SK-N-SH (cell line): ENCODE measurements around the gene SLC35A5. TPM values are rescaled to one million over a fixed set of nuclear protein-coding genes. Genes with fewer than 3 reads are reported as not detected.
A peak's percentile ranks its signal among the peaks of the same experiment; 100 is the strongest.

ENCODE experiments used
- CTCF ChIA-PET: fragments of 300-600, 350-600 bp; formaldehyde crosslinking; extraction: SDS; loops from one replicate; lab custom pipeline; 2021; lab: Yijun Ruan, JAX
- POLR2A ChIA-PET: fragments of 350-600 bp; sonication (Branson Sonifier 250); formaldehyde crosslinking; extraction: SDS; loops from one replicate; lab custom pipeline; 2020; ENCODE audit warnings: antibody characterized with exemption, inconsistent platforms; lab: Yijun Ruan, JAX
- DNase-seq: peaks from one replicate; pipeline ENCODE4 v3.0.0; 2012
- H2AFZ ChIP-seq: fragments of 200-600 bp; sonication (generic); 2 replicates; pipeline ENCODE4 v1.8.1; 2016; ENCODE audit warnings: antibody characterized with exemption, mild to moderate bottlenecking, low read depth
- H3F3A ChIP-seq: fragments of 200-600 bp; sonication (generic); replicated peaks from 2 replicates; pipeline ENCODE3; 2016; ENCODE audit warnings: antibody characterized with exemption, mild to moderate bottlenecking; ENCODE audit not compliant: insufficient read depth
- H3K27ac ChIP-seq, 2 experiments: fragments of 200-500 bp in 1 of 2; fragments of 200-600 bp in 1 of 2; sonication (Bioruptor generic) in 1 of 2; sonication (generic), shearing (Covaris generic) in 1 of 2; 2 replicates each; pipeline versions ENCODE4 v1.5.1 to v1.6.1; 2014 to 2016; ENCODE audit warnings: low read depth in 2 of 2, inconsistent platforms in 1 of 2, low read length in 1 of 2, mild to moderate bottlenecking in 1 of 2, mixed read lengths in 1 of 2
- H3K27me3 ChIP-seq: fragments of 200-600 bp; sonication (generic), shearing (Covaris generic); 2 replicates; pipeline ENCODE4 v1.6.1; 2016; ENCODE audit warnings: mixed run types; ENCODE audit not compliant: insufficient read depth
- H3K36me3 ChIP-seq, 2 experiments: fragments of 200-500 bp in 1 of 2; fragments of 200-600 bp in 1 of 2; sonication (Bioruptor generic) in 1 of 2; sonication (generic) in 1 of 2; replicated peaks in 1 of 2; 2 replicates each; pipeline versions ENCODE3 to v1.5.1; 2014 to 2016; ENCODE audit warnings: low read length in 1 of 2, mild to moderate bottlenecking in 1 of 2; ENCODE audit not compliant: insufficient read depth in 2 of 2, control insufficient read depth in 1 of 2
- H3K4me1 ChIP-seq, 2 experiments: fragments of 200-500 bp in 1 of 2; fragments of 200-600 bp in 1 of 2; sonication (Bioruptor generic) in 1 of 2; sonication (generic), shearing (Covaris generic) in 1 of 2; 2 replicates each; pipeline versions ENCODE4 v1.5.1 to v1.6.1; 2014 to 2016; ENCODE audit warnings: low read depth in 1 of 2, low read length in 1 of 2, mixed run types in 1 of 2; ENCODE audit not compliant: insufficient read depth in 2 of 2, control insufficient read depth in 1 of 2
- H3K4me2 ChIP-seq: fragments of 200-600 bp; sonication (generic), shearing (Covaris generic); 2 replicates; pipeline ENCODE4 v1.6.1; 2017; ENCODE audit warnings: mixed run types
- H3K4me3 ChIP-seq, 2 experiments: fragments of 200-500 bp in 1 of 2; fragments of 200-600 bp in 1 of 2; sonication (Bioruptor generic) in 1 of 2; sonication (generic), shearing (Covaris generic) in 1 of 2; 2 replicates each; pipeline versions ENCODE4 v1.5.1 to v1.8.1; 2014 to 2016; ENCODE audit warnings: low read depth in 2 of 2, inconsistent platforms in 1 of 2, low read length in 1 of 2, mild to moderate bottlenecking in 1 of 2, mixed read lengths in 1 of 2, moderate library complexity in 1 of 2
- H3K79me2 ChIP-seq: fragments of 200-600 bp; sonication (generic); 2 replicates; pipeline ENCODE4 v1.8.1; 2017; ENCODE audit warnings: mild to moderate bottlenecking; ENCODE audit not compliant: insufficient read depth
- H3K9ac ChIP-seq: fragments of 200-600 bp; sonication (generic); 2 replicates; pipeline ENCODE4 v1.6.1; 2017; ENCODE audit warnings: mixed run types
- H3K9me2 ChIP-seq: fragments of 200-600 bp; sonication (generic); 2 replicates; pipeline ENCODE4 v1.6.1; 2017; ENCODE audit warnings: mixed run types
- H3K9me3 ChIP-seq: fragments of 200-600 bp; sonication (generic); 2 replicates; pipeline ENCODE4 v1.6.1; 2017; ENCODE audit warnings: mixed run types, mild to moderate bottlenecking, moderate library complexity
- H4K20me1 ChIP-seq: fragments of 200-600 bp; sonication (generic); 2 replicates; pipeline ENCODE4 v1.6.1; 2017; ENCODE audit warnings: mild to moderate bottlenecking, mixed run types; ENCODE audit not compliant: insufficient read depth
- ELF1 ChIP-seq: IDR thresholded peaks from 2 replicates; pipeline ENCODE4 v1.4.0; 2012
- FOXJ3 ChIP-seq: sonication (generic); formaldehyde crosslinking; IDR thresholded peaks from 2 replicates; pipeline ENCODE4 v1.5.1; 2020; ENCODE audit warnings: mild to moderate bottlenecking, missing genetic modification reagents
- IRF3 ChIP-seq: fragments of 150-350 bp; IDR thresholded peaks from 2 replicates; pipeline ENCODE4 v1.6.1; 2016; ENCODE audit warnings: mild to moderate bottlenecking, low read depth, low read length
- MEF2A ChIP-seq: IDR thresholded peaks from 2 replicates; pipeline ENCODE4 v1.4.0; 2012; ENCODE audit warnings: low read depth, borderline replicate concordance
- NFIC ChIP-seq: IDR thresholded peaks from 2 replicates; pipeline ENCODE4 v1.4.0; 2012; ENCODE audit warnings: borderline replicate concordance
- POLR2AphosphoS5 ChIP-seq: IDR thresholded peaks from 2 replicates; pipeline ENCODE4 v1.6.1; 2012; ENCODE audit warnings: low read depth, low read length
- RAD21 ChIP-seq: IDR thresholded peaks from 2 replicates; pipeline ENCODE4 v1.6.1; 2012; ENCODE audit warnings: mild to moderate bottlenecking, low read length
- RFX5 ChIP-seq: IDR thresholded peaks from 2 replicates; pipeline ENCODE4 v1.6.1; 2012; ENCODE audit warnings: mild to moderate bottlenecking, improper control_type of control experiment, low read length
- RXRA ChIP-seq: IDR thresholded peaks from 2 replicates; pipeline ENCODE4 v1.4.0; 2012; ENCODE audit warnings: low read depth, mild to moderate bottlenecking, borderline replicate concordance
- SMC3 ChIP-seq: IDR thresholded peaks from 2 replicates; pipeline ENCODE4 v1.6.1; 2012; ENCODE audit warnings: low read depth, low read length, improper control_type of control experiment
- TCF12 ChIP-seq: IDR thresholded peaks from 2 replicates; pipeline ENCODE4 v1.4.0; 2012
- TEAD4 ChIP-seq: IDR thresholded peaks from 2 replicates; pipeline ENCODE4 v1.4.0; 2012; ENCODE audit warnings: mild to moderate bottlenecking, borderline replicate concordance; ENCODE audit not compliant: insufficient read depth
- USF2 ChIP-seq: fragments of 150-350 bp; IDR thresholded peaks from 2 replicates; pipeline ENCODE4 v1.6.1; 2017; ENCODE audit warnings: antibody characterized with exemption, low read length, low read depth, borderline replicate concordance
- YY1 ChIP-seq: IDR thresholded peaks from 2 replicates; pipeline ENCODE4 v1.4.0; 2012; ENCODE audit warnings: low read depth, mild to moderate bottlenecking
- WGBS: methylation state at CpG from one replicate; pipeline ENCODE4 v1.1.6; 2017; ENCODE audit warnings: low lambda C conversion rate; 5-methylcytosine and 5-hydroxymethylcytosine counted together
- polyA plus RNA-seq, 3 experiments: library from polyadenylated mRNA; depleted of rRNA; stranded (reverse); fragments of >200 nt; gene quantifications; 2 replicates each; pipeline ENCODE4 v1.2.3, GENCODE V29; 2012

Gene SLC35A5
- polyA plus RNA-seq, 1 of the 3 experiments (the other 2 are of a cell fraction), result 16.0 TPM

GRCh38 chr3:112546216-112546759, 15.6 kb upstream of the SLC35A5 start (continued):
- TF ChIP-seq IRF3, result no peak
- TF ChIP-seq TEAD4, result no peak
- TF ChIP-seq NFIC, result peak; percentile 28; the same call in 1 of the 2 replicates
- no peak for TF ChIP-seq RFX5
- TF ChIP-seq RXRA, result no peak
- TF ChIP-seq FOXJ3, result no peak
- TF ChIP-seq USF2, result no peak
- TF ChIP-seq, all 33 proteins: peak for 5

GRCh38 chr3:112550859-112551258, 11.0 kb upstream of the SLC35A5 start:
- H4K20me1 ChIP-seq, result no peaks in the 10 kb centered on the region
- POLR2A ChIA-PET, result no interaction called here
- peaks cover 42% of the 10 kb centered on the region for H3F3A ChIP-seq
- H3K27me3 ChIP-seq, result no peaks in the 10 kb centered on the region
- 0 out of 2 replicates have a peak, but pooled peaks cover 4% of the 10 kb centered on the region for H3K9me2 ChIP-seq
- H3K36me3 ChIP-seq, result peaks cover 34 to 40% of the 10 kb centered on the region in 2 experiments
- no peaks in the 10 kb centered on the region for H3K9me3 ChIP-seq
- no peak overlapping the region for H3K9ac ChIP-seq
- H3K79me2 ChIP-seq, result peaks cover 70% of the 10 kb centered on the region
- no peak overlapping the region for H3K27ac ChIP-seq
- no peak overlapping the region for H2AFZ ChIP-seq
- 73% methylated on average over 1 of the region's 1 CpG for WGBS
- H3K4me1 ChIP-seq, result peaks cover 0 to 5% of the 10 kb centered on the region in 2 experiments; a peak in 3 of 4 replicates
- CTCF ChIA-PET, result interaction anchor here (1.4 to 1.7 kb wide), 3 partner anchors 20 to 258 kb away, joined by 3 read pairs; no protein-coding TSS in a partner anchor
- TF ChIP-seq YY1, result no peak
- TF ChIP-seq, all 33 proteins: peak for 0
- Histone ChIP-seq H3K4me3 (no peak overlapping the region), H3K4me2 (no peak overlapping the region)
- no peak for DNase-seq

GRCh38 chr3:112555535-112556170, 6.2 kb upstream of the SLC35A5 start:
- Histone ChIP-seq H3K4me2 (no peak overlapping the region), H3K9me2 (0 out of 2 replicates have a peak, but pooled peaks cover 4% of the 10 kb centered on the region), H3F3A (peaks cover 27% of the 10 kb centered on the region), H3K9me3 (no peaks in the 10 kb centered on the region), H3K27ac (no peak overlapping the region; a peak in 1 of 4 replicates), H3K4me3 (no peak overlapping the region), H2AFZ (no peak overlapping the region), H3K9ac (no peak overlapping the region), H3K27me3 (no peaks in the 10 kb centered on the region), H4K20me1 (no peaks in the 10 kb centered on the region), H3K36me3 (peaks cover 9 to 12% of the 10 kb centered on the region in 2 experiments), H3K4me1 (peaks cover 10 to 14% of the 10 kb centered on the region in 2 experiments; a peak in 3 of 4 replicates), H3K79me2 (peaks cover 98% of the 10 kb centered on the region)
- DNase-seq, result no peak
- ChIA-PET CTCF (interaction anchor here (1.0 kb wide), 1 partner anchor 262 kb away, joined by 4 read pairs; no protein-coding TSS in a partner anchor), POLR2A (no interaction called here)
- 93% methylated on average over 1 of the region's 1 CpG for WGBS
- TF ChIP-seq IRF3 (no peak), SMC3 (no peak), RXRA (no peak), RAD21 (no peak), NFIC (no peak), RFX5 (no peak), FOXJ3 (no peak), TCF12 (no peak), ELF1 (no peak), MEF2A (no peak), POLR2AphosphoS5 (no peak)
